T-helper 2 cell treated with Interferon-gamma antibody and Interleukin-4, amounts not matched to agents 5 μg/mL and 100 μg/mL, for 36 hours (primary cell): ENCODE data around the gene DNAH2.

Experiments
- DNase-seq: peaks from one replicate; pipeline ENCODE4 v3.0.0; 2021; ENCODE audit warnings: low spot score
- H3K27ac Mint-ChIP-seq: one replicate; pipeline ENCODE4 v1.8.0; 2021; ENCODE audit warnings: mild to moderate bottlenecking, mixed read lengths
- H3K27me3 Mint-ChIP-seq: one replicate; pipeline ENCODE4 v1.8.0; 2021; ENCODE audit warnings: low read depth, mixed read lengths
- H3K36me3 Mint-ChIP-seq: one replicate; pipeline ENCODE4 v1.8.0; 2021; ENCODE audit warnings: low read depth, mixed read lengths
- H3K4me1 Mint-ChIP-seq: one replicate; pipeline ENCODE4 v1.8.0; 2021; ENCODE audit warnings: low read depth, mixed read lengths
- H3K4me3 Mint-ChIP-seq: one replicate; pipeline ENCODE4 v1.8.0; 2022; ENCODE audit warnings: mild to moderate bottlenecking, moderate library complexity, mixed read lengths
- H3K9me3 Mint-ChIP-seq: one replicate; pipeline ENCODE4 v1.8.0; 2021; ENCODE audit warnings: mixed read lengths

The DNAH2 gene

GRCh38 chr17:7849751-7850504 lies 132.4 kb downstream of the DNAH2 start:
- DNase-seq = no peak
- Mint-ChIP-seq H3K36me3 (peaks cover 8% of the 10 kb centered on the region), H3K4me3 (no peak overlapping the region), H3K9me3 (no peaks in the 10 kb centered on the region), H3K4me1 (peaks cover 19% of the 10 kb centered on the region), H3K27me3 (no peaks in the 10 kb centered on the region), H3K27ac (peak overlapping the region; percentile 26)

DNA sequence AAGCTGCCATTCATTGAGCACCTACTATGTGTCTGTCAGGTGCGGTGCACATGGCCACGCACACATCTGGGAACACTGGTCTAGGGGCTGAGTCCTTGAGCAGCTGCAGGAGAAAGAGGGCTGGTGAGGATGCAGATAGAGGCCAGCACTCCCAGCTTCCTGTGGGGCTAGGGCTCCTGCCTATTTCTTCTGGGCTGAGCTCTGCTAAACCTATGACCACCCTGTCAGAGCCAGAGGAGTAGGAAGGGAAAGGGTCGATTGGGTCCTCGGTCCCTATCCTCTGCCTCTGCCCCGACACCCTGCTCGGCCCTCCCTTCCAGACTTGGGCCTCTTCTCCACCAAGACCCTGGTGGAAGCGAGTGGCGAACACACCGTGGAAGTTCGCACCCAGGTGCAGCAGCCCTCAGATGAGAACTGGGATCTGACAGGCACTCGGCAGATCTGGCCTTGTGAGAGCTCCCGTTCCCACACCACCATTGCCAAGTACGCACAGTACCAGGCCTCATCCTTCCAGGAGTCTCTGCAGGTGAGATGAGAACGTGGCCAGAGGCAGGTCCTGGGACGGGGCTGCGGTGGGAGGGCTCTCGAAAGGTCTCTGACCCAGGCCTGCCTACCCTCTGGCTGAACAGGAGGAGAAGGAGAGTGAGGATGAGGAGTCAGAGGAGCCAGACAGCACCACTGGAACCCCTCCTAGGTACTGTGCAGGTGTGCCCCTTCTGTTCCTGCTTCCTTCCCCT lies 133.3 kb downstream of the DNAH2 start:
- peak overlapping the region; percentile 83 for H3K4me3 Mint-ChIP-seq
- DNase-seq = no peak
- no peaks in the 10 kb centered on the region for H3K27me3 Mint-ChIP-seq
- no peaks in the 10 kb centered on the region for H3K9me3 Mint-ChIP-seq
- peaks cover 10% of the 10 kb centered on the region for H3K36me3 Mint-ChIP-seq
- H3K27ac Mint-ChIP-seq = peak overlapping the region; percentile 53
- peaks cover 17% of the 10 kb centered on the region for H3K4me1 Mint-ChIP-seq

DNA sequence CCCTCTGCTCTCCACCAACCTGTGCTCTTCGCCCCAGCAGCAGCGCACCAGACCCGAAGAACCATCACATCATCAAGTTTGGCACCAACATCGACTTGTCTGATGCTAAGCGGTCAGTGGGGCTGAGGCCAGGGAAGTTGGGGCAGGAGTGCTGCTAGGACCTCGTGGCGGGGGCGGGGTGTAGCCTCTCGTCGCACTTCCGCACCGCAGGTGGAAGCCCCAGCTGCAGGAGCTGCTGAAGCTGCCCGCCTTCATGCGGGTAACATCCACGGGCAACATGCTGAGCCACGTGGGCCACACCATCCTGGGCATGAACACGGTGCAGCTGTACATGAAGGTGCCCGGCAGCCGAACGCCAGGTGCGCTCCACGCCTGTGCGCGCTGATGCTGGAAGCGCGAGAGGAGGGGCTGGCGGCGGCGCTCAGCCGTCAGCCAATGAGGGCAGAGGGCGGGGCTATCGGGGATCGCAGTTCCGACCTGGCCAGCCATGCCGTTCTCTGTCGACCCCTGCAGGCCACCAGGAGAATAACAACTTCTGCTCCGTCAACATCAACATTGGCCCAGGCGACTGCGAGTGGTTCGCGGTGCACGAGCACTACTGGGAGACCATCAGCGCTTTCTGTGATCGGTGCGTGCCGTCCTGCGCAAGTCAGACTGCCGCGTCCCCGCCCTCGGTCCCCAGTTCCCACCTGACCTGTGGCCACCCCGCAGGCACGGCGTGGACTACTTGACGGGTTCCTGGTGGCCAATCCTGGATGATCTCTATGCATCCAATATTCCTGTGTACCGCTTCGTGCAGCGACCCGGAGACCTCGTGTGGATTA lies 134.1 kb downstream of the DNAH2 start:
- peaks cover 16% of the 10 kb centered on the region for H3K4me1 Mint-ChIP-seq
- peak overlapping the region; percentile 83 for H3K4me3 Mint-ChIP-seq
- H3K27ac Mint-ChIP-seq = peak overlapping the region; percentile 26

DNA sequence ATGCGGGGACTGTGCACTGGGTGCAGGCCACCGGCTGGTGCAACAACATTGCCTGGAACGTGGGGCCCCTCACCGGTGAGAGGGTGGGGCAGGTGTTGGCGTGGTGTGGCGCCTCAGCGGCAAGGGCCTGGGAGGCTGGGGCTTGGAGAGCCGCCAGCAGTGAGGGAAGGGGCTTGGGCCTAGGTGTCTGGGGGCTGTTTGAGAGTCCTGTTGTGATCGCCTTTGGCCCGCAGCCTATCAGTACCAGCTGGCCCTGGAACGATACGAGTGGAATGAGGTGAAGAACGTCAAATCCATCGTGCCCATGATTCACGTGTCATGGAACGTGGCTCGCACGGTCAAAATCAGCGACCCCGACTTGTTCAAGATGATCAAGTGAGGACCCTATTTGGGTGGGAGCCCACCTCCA lies 134.7 kb downstream of the DNAH2 start:
- Mint-ChIP-seq H3K27ac (no peak overlapping the region), H3K36me3 (peaks cover 10% of the 10 kb centered on the region), H3K9me3 (no peaks in the 10 kb centered on the region), H3K27me3 (no peaks in the 10 kb centered on the region), H3K4me1 (peaks cover 16% of the 10 kb centered on the region), H3K4me3 (no peak overlapping the region)
- DNase-seq = no peak

More for the DNA sequence above, 134.1 kb downstream of the DNAH2 start:
- Mint-ChIP-seq H3K27me3 (no peaks in the 10 kb centered on the region), H3K36me3 (peaks cover 12% of the 10 kb centered on the region), H3K9me3 (no peaks in the 10 kb centered on the region)
- peak; percentile 90 for DNase-seq

DNA sequence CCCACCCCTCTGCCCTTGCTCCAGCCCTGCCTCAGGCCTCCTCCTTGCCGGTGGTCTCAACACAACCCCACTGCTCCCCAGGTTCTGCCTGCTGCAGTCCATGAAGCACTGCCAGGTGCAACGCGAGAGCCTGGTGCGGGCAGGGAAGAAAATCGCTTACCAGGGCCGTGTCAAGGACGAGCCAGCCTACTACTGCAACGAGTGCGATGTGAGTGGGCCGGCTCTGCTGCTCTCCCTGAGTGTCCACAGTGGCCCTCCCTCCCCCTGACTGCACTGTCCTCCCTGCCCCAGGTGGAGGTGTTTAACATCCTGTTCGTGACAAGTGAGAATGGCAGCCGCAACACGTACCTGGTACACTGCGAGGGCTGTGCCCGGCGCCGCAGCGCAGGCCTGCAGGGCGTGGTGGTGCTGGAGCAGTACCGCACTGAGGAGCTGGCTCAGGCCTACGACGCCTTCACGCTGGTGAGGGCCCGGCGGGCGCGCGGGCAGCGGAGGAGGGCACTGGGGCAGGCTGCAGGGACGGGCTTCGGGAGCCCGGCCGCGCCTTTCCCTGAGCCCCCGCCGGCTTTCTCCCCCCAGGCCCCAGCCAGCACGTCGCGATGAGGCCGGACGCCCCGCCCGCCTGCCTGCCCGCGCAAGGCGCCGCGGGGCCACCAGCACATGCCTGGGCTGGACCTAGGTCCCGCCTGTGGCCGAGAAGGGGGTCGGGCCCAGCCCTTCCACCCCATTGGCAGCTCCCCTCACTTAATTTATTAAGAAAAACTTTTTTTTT lies 135.6 kb downstream of the DNAH2 start:
- H3K36me3 Mint-ChIP-seq = peaks cover 10% of the 10 kb centered on the region

GRCh38 chr17:7853691-7854038 lies 136.1 kb downstream of the DNAH2 start:
- Mint-ChIP-seq H3K27me3 (no peaks in the 10 kb centered on the region), H3K27ac (no peak overlapping the region), H3K9me3 (no peaks in the 10 kb centered on the region), H3K36me3 (peaks cover 10% of the 10 kb centered on the region), H3K4me1 (peaks cover 18% of the 10 kb centered on the region), H3K4me3 (no peak overlapping the region)
- no peak for DNase-seq

More for the DNA sequence above, 135.6 kb downstream of the DNAH2 start:
- Mint-ChIP-seq H3K4me1 (peaks cover 16% of the 10 kb centered on the region), H3K27ac (no peak overlapping the region), H3K4me3 (no peak overlapping the region), H3K27me3 (no peaks in the 10 kb centered on the region), H3K9me3 (no peaks in the 10 kb centered on the region)
- no peak for DNase-seq

DNA sequence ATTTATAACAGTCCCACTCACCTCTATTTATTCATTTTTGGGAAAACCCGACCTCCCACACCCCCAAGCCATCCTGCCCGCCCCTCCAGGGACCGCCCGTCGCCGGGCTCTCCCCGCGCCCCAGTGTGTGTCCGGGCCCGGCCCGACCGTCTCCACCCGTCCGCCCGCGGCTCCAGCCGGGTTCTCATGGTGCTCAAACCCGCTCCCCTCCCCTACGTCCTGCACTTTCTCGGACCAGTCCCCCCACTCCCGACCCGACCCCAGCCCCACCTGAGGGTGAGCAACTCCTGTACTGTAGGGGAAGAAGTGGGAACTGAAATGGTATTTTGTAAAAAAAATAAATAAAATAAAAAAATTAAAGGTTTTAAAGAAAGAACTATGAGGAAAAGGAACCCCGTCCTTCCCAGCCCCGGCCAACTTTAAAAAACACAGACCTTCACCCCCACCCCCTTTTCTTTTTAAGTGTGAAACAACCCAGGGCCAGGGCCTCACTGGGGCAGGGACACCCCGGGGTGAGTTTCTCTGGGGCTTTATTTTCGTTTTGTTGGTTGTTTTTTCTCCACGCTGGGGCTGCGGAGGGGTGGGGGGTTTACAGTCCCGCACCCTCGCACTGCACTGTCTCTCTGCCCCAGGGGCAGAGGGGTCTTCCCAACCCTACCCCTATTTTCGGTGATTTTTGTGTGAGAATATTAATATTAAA lies 136.7 kb downstream of the DNAH2 start:
- H3K27ac Mint-ChIP-seq = no peak overlapping the region
- H3K9me3 Mint-ChIP-seq = no peaks in the 10 kb centered on the region
- peaks cover 13% of the 10 kb centered on the region for H3K36me3 Mint-ChIP-seq
- DNase-seq = no peak
- no peaks in the 10 kb centered on the region for H3K27me3 Mint-ChIP-seq
- no peak overlapping the region for H3K4me3 Mint-ChIP-seq
- H3K4me1 Mint-ChIP-seq = peaks cover 23% of the 10 kb centered on the region

DNA sequence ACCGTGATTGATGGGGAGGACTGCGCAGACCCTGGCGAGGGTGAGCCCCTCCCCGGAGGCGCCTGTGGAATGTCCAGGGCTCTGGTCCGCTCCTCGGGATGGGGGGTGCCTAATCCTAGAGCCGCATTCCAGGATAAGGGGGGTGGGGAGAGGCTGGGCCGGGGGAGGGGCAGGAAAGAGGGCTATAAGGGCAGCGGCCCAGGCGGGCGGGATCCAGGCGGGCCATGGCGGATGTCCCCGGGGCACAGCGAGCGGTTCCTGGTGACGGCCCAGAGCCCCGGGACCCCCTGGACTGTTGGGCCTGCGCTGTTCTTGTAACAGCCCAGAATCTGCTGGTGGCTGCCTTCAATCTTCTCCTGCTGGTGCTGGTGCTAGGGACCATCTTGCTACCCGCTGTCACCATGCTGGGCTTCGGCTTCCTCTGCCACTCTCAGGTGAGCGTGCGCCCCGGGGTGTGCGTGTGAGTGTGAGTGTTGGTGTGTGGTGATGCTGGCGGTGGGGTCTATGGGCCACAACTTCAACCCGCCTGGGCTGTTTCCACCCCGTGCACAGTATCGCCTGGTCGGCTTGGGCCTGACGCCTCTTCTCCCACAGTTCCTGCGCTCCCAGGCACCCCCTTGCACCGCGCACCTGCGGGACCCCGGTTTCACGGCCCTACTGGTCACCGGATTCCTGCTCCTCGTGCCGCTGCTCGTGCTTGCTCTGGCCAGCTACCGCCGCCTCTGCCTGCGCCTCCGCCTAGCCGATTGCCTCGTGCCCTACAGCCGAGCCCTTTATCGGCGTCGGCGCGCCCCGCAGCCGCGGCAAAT lies 137.5 kb downstream of the DNAH2 start, which contains the start of gene TMEM88:
Gene TMEM88, plus strand, starts transcription at position 216 of the 809 bp plus-strand sequence. Its CDS starts 9 bp downstream, at position 225.
- Mint-ChIP-seq H3K4me3 (no peak within 1 kb of the TSS), H3K27ac (no peak within 1 kb of the TSS), H3K27me3 (no peaks in the 10 kb centered on the region), H3K36me3 (peaks cover 15% of the 10 kb centered on the region), H3K4me1 (peaks cover 22% of the 10 kb centered on the region), H3K9me3 (no peaks in the 10 kb centered on the region)
- no peak for DNase-seq

DNA sequence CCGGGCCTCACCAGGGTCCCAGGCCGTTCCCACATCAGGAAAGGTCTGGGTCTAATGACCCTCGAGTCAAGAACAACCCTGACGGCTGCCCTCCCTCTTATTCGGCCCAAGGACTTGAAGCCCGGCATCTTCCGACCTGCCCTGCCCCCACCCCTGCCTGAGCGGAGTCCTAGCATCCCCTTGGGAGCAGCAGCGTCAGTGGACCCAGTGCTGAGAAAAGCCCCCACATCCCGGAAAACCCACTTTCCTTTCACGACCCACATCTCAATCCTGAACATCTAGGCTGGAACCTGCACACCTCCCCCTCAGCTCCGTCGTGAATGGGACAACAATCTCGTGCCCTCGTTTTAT lies 138.1 kb downstream of the DNAH2 start:
- H3K4me1 Mint-ChIP-seq = peaks cover 21% of the 10 kb centered on the region
- H3K27me3 Mint-ChIP-seq = no peaks in the 10 kb centered on the region
- no peak overlapping the region for H3K4me3 Mint-ChIP-seq
- no peak for DNase-seq
- peaks cover 15% of the 10 kb centered on the region for H3K36me3 Mint-ChIP-seq
- no peaks in the 10 kb centered on the region for H3K9me3 Mint-ChIP-seq
- no peak overlapping the region for H3K27ac Mint-ChIP-seq

- no peak for DNase-seq
- no peak overlapping the region for H3K4me3 Mint-ChIP-seq
- peaks cover 15% of the 10 kb centered on the region for H3K36me3 Mint-ChIP-seq
- no peaks in the 10 kb centered on the region for H3K9me3 Mint-ChIP-seq
- H3K27ac Mint-ChIP-seq = no peak overlapping the region
- H3K27me3 Mint-ChIP-seq = no peaks in the 10 kb centered on the region
- H3K4me1 Mint-ChIP-seq = peaks cover 18% of the 10 kb centered on the region
These were observed 138.7 kb downstream of the DNAH2 start for GRCh38 chr17:7856011-7856810.

DNA sequence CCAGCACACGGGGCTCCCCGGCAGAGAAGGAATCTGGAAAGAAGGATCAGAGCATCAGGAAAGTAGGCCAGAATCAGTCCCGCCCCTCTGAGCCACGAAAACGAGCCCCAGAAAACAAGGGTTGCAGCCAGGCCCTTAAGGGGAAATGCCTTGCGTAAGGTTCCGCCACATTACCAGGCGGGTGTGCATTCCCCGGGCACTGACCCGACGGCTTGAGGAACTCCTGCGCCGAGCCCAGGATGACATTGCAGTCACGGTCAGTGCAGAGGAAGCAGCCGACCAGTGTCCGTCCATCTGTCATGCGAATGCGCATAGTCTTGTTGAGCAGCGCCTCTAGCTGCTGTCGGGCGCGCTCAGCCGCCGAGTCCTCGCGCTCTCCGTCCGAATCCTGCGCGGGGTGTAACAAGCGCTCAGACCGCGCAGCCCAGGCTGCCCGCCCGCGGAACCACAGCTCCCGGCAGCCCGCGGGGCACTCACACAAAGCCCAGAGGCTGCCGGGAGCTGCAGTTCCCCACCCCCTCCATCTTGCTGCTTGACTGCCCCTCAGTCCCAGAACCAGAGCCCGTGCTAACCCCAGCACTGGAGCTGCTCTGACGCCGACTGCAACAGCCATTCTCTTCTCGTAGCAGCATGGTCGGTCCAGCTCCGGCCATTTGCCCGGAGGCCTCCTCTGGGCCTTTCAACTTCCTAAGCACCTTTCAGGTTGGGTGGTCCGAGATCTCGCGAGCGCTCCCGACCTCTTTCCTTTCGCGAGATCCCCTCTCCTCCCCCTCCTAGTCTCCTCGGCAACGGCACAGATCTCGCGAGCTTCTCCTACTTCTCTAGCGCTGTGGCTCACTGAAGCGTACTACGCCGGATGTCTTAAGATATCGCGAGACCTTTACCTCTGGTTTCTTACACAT lies 139.5 kb downstream of the DNAH2 start, which contains the start of gene NAA38:
Gene NAA38, minus strand, starts transcription at position 749 of the 902 bp plus-strand sequence. Its CDS starts 96 bp downstream, at position 653.
- Mint-ChIP-seq H3K27ac (no peak within 1 kb of the TSS), H3K9me3 (no peaks in the 10 kb centered on the region), H3K4me1 (peaks cover 14% of the 10 kb centered on the region), H3K27me3 (no peaks in the 10 kb centered on the region), H3K36me3 (peaks cover 15% of the 10 kb centered on the region), H3K4me3 (no peak within 1 kb of the TSS)
- DNase-seq = peak; percentile 93
